HepG2 (cell line): ENCODE data around the gene SH2B2. TPM values are rescaled to one million over a fixed set of nuclear protein-coding genes. Genes with fewer than 3 reads are reported as not detected.

Experiments
- ISX ChIP-seq: sonication (generic); formaldehyde crosslinking; conservative IDR thresholded peaks from 2 replicates; pipeline ENCODE4 v1.5.0; 2020; ENCODE audit warnings: missing genetic modification reagents
- KAT8 ChIP-seq: IDR thresholded peaks from 2 replicates; pipeline ENCODE4 v1.6.1; 2016; ENCODE audit warnings: missing genetic modification reagents, missing compliant biosample characterization
- MXI1 ChIP-seq: IDR thresholded peaks from 3 replicates; pipeline ENCODE4 v1.6.1; 2012; ENCODE audit warnings: low read depth, low read length, inconsistent platforms, borderline replicate concordance
- NFRKB ChIP-seq: fragments of 450-650 bp; IDR thresholded peaks from 2 replicates; pipeline ENCODE4 v1.6.1; 2017
- TARDBP ChIP-seq: sonication (generic); formaldehyde crosslinking; IDR thresholded peaks from 2 replicates; pipeline ENCODE4 v1.8.0; 2022; ENCODE audit warnings: mild to moderate bottlenecking, missing genetic modification reagents
- TBL1XR1 ChIP-seq: fragments of 150-350 bp; IDR thresholded peaks from 2 replicates; pipeline ENCODE4 v1.6.1; 2014; ENCODE audit warnings: borderline replicate concordance, low read length; ENCODE audit not compliant: partially characterized antibody
- TOE1 ChIP-seq: sonication (generic); formaldehyde crosslinking; IDR thresholded peaks from 2 replicates; pipeline ENCODE4 v1.4.0; 2020; ENCODE audit warnings: mild to moderate bottlenecking, missing genetic modification reagents
- U2AF2 ChIP-seq: fragments of 200-400 bp; formaldehyde crosslinking; IDR thresholded peaks from 2 replicates; pipeline ENCODE4 v1.6.1; 2017; ENCODE audit warnings: low read depth, mild to moderate bottlenecking, low read length
- ZBTB7B ChIP-seq: sonication (generic); formaldehyde crosslinking; IDR thresholded peaks from 2 replicates; pipeline ENCODE4 v1.4.0; 2020; ENCODE audit warnings: missing genetic modification reagents
- ZNF205 ChIP-seq: IDR thresholded peaks from 2 replicates; pipeline ENCODE4 v1.6.1; 2018; ENCODE audit warnings: missing biosample characterization, missing genetic modification reagents
- ZNF225 ChIP-seq: sonication (generic); formaldehyde crosslinking; IDR thresholded peaks from 2 replicates; pipeline ENCODE4 v1.4.0; 2020; ENCODE audit warnings: mild to moderate bottlenecking, missing genetic modification reagents
- ZNF230 ChIP-seq: sonication (generic); formaldehyde crosslinking; IDR thresholded peaks from 2 replicates; pipeline ENCODE4 v1.4.0; 2020; ENCODE audit warnings: mild to moderate bottlenecking, missing genetic modification reagents
- ZNF292 ChIP-seq: sonication (generic); formaldehyde crosslinking; IDR thresholded peaks from 2 replicates; pipeline ENCODE4 v1.8.1; 2022; ENCODE audit warnings: mild to moderate bottlenecking, low read depth, missing genetic modification reagents, borderline replicate concordance
- ZNF367 ChIP-seq: sonication (generic); formaldehyde crosslinking; IDR thresholded peaks from 2 replicates; pipeline ENCODE4 v1.4.0; 2020; ENCODE audit warnings: missing genetic modification reagents, borderline replicate concordance
- ZNF441 ChIP-seq: sonication (generic); formaldehyde crosslinking; IDR thresholded peaks from 2 replicates; pipeline ENCODE4 v1.7.0; 2021; ENCODE audit warnings: missing genetic modification reagents, borderline replicate concordance
- ZNF569 ChIP-seq: sonication (generic); formaldehyde crosslinking; IDR thresholded peaks from 2 replicates; pipeline ENCODE4 v1.5.0; 2020; ENCODE audit warnings: mild to moderate bottlenecking, missing genetic modification reagents, moderate library complexity, borderline replicate concordance
- polyA plus RNA-seq, 8 experiments: library from polyadenylated mRNA; depleted of rRNA in 3 of 8; stranded (reverse) in 7 of 8; unstranded in 1 of 8; fragments of >200 nt; fragmentation: Illumina TruSeq in 4 of 8; extraction: Trizol in 4 of 8; gene quantifications; 2 replicates each; pipeline versions ENCODE4 v1.2.1 to v1.2.3, GENCODE V29; 2011 to 2016; ENCODE audit warnings: low read depth in 4 of 8, missing spikeins in 1 of 8, mixed read lengths in 1 of 8; ENCODE audit not compliant: insufficient read depth in 1 of 8
- total RNA-seq, 5 experiments: library from RNA; depleted of rRNA; stranded (reverse); fragments of >200 nt; fragmentation: Illumina TruSeq; extraction: Trizol; gene quantifications; 2 replicates each; pipeline ENCODE4 v1.2.3, GENCODE V29; 2016; ENCODE audit warnings: low read depth in 1 of 5
- TF ChIP-seq, protein P1 (sequence below): fragments of 450-650 bp; IDR thresholded peaks from 2 replicates; pipeline ENCODE4 v1.6.1; 2017
- TF ChIP-seq, protein P2 (sequence below): sonication (generic); formaldehyde crosslinking; IDR thresholded peaks from 2 replicates; pipeline ENCODE4 v1.4.0; 2020; ENCODE audit warnings: missing genetic modification reagents
- TF ChIP-seq, protein P3 (sequence below): IDR thresholded peaks from 2 replicates; pipeline ENCODE4 v1.6.1; 2016; ENCODE audit warnings: missing genetic modification reagents, missing compliant biosample characterization
- TF ChIP-seq, protein P4 (sequence below): sonication (generic); formaldehyde crosslinking; IDR thresholded peaks from 2 replicates; pipeline ENCODE4 v1.5.0; 2020; ENCODE audit warnings: missing genetic modification reagents, mild to moderate bottlenecking, borderline replicate concordance
- TF ChIP-seq, protein P5 (sequence below): sonication (generic); formaldehyde crosslinking; IDR thresholded peaks from 2 replicates; pipeline ENCODE4 v1.8.1; 2022; ENCODE audit warnings: low read depth, mild to moderate bottlenecking, missing genetic modification reagents

The SH2B2 gene
- total and polyA plus RNA-seq, 2 of the 13 experiments (the other 11 are each of a cell fraction or from before 2014, with no cell fraction given): 0.46 to 1.3 TPM

DNA sequence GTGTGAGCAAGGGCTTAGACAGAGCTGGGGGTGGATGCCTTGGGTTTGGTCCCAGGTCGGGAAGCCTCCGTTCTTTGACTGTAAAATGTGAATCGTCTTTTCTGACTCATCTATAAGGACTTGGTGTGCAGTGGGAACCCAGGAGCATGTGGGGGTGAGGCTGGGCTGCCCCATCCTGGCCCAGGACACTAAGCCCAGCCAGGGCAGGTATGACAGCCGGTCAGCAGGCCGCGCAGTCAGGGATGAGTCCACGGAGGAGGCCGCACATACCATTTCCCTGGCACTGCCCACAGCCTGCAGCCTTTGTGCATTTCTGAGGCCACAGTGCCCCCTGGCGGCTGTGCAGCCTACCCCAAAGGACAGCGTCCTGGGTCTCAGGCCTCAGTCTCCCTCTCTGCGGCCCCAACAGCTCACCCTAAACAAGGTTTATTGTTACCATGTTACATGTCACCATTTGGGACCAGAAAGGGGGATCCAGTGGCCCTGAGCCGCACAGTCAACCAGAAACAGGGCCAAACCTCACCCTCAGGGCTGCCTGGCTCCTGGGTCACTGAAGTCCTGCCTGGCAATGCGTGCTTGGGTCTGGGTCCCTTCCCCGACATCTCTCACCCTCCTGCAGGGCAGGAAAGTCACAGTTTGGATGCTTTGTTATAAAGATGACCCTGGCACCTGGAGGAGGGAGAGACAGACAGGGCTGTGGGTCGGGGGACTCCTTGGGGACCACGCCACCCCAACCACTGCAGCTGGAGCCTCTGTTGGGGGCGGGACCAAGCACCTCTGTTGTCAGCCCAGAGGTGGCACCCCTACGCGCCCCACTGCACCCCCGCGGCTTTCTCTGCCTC is 14.4 kb upstream of the SH2B2 start (continued):
- TF ChIP-seq ZNF225: no peak; the same call in 1 of the 2 replicates
- no peak for TF ChIP-seq ZBTB7B
- no peak for TF ChIP-seq ZNF569 (CRISPR knock-in tag)
- 0 out of 2 replicates have a peak, but pooled peaks have one; percentile 16 for TF ChIP-seq ZNF292 (CRISPR knock-in tag)
- peak; percentile 39; the same call in 1 of the 2 replicates for TF ChIP-seq TARDBP (CRISPR knock-in tag)
- TF ChIP-seq, protein P1, sequence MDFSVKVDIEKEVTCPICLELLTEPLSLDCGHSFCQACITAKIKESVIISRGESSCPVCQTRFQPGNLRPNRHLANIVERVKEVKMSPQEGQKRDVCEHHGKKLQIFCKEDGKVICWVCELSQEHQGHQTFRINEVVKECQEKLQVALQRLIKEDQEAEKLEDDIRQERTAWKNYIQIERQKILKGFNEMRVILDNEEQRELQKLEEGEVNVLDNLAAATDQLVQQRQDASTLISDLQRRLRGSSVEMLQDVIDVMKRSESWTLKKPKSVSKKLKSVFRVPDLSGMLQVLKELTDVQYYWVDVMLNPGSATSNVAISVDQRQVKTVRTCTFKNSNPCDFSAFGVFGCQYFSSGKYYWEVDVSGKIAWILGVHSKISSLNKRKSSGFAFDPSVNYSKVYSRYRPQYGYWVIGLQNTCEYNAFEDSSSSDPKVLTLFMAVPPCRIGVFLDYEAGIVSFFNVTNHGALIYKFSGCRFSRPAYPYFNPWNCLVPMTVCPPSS: no peak
- TF ChIP-seq U2AF2: no peak
- no peak for TF ChIP-seq KAT8 (CRISPR knock-in tag)
- TF ChIP-seq TOE1 (CRISPR knock-in tag): no peak
- TF ChIP-seq, protein P2, sequence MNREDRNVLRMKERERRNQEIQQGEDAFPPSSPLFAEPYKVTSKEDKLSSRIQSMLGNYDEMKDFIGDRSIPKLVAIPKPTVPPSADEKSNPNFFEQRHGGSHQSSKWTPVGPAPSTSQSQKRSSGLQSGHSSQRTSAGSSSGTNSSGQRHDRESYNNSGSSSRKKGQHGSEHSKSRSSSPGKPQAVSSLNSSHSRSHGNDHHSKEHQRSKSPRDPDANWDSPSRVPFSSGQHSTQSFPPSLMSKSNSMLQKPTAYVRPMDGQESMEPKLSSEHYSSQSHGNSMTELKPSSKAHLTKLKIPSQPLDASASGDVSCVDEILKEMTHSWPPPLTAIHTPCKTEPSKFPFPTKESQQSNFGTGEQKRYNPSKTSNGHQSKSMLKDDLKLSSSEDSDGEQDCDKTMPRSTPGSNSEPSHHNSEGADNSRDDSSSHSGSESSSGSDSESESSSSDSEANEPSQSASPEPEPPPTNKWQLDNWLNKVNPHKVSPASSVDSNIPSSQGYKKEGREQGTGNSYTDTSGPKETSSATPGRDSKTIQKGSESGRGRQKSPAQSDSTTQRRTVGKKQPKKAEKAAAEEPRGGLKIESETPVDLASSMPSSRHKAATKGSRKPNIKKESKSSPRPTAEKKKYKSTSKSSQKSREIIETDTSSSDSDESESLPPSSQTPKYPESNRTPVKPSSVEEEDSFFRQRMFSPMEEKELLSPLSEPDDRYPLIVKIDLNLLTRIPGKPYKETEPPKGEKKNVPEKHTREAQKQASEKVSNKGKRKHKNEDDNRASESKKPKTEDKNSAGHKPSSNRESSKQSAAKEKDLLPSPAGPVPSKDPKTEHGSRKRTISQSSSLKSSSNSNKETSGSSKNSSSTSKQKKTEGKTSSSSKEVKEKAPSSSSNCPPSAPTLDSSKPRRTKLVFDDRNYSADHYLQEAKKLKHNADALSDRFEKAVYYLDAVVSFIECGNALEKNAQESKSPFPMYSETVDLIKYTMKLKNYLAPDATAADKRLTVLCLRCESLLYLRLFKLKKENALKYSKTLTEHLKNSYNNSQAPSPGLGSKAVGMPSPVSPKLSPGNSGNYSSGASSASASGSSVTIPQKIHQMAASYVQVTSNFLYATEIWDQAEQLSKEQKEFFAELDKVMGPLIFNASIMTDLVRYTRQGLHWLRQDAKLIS: no peak
- TF ChIP-seq ZNF205 (CRISPR knock-in tag): 0 out of 2 replicates have a peak, but pooled peaks have one; percentile 39
- no peak for TF ChIP-seq ZNF441 (CRISPR knock-in tag)
- no peak for TF ChIP-seq ISX (CRISPR knock-in tag)
- TF ChIP-seq ZNF367 (CRISPR knock-in tag): no peak
- TF ChIP-seq, protein P3, sequence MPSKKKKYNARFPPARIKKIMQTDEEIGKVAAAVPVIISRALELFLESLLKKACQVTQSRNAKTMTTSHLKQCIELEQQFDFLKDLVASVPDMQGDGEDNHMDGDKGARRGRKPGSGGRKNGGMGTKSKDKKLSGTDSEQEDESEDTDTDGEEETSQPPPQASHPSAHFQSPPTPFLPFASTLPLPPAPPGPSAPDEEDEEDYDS: no peak
- TF ChIP-seq NFRKB: no peak
- TF ChIP-seq, protein P4, sequence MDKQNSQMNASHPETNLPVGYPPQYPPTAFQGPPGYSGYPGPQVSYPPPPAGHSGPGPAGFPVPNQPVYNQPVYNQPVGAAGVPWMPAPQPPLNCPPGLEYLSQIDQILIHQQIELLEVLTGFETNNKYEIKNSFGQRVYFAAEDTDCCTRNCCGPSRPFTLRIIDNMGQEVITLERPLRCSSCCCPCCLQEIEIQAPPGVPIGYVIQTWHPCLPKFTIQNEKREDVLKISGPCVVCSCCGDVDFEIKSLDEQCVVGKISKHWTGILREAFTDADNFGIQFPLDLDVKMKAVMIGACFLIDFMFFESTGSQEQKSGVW (CRISPR knock-in tag): no peak
- TF ChIP-seq, protein P5, sequence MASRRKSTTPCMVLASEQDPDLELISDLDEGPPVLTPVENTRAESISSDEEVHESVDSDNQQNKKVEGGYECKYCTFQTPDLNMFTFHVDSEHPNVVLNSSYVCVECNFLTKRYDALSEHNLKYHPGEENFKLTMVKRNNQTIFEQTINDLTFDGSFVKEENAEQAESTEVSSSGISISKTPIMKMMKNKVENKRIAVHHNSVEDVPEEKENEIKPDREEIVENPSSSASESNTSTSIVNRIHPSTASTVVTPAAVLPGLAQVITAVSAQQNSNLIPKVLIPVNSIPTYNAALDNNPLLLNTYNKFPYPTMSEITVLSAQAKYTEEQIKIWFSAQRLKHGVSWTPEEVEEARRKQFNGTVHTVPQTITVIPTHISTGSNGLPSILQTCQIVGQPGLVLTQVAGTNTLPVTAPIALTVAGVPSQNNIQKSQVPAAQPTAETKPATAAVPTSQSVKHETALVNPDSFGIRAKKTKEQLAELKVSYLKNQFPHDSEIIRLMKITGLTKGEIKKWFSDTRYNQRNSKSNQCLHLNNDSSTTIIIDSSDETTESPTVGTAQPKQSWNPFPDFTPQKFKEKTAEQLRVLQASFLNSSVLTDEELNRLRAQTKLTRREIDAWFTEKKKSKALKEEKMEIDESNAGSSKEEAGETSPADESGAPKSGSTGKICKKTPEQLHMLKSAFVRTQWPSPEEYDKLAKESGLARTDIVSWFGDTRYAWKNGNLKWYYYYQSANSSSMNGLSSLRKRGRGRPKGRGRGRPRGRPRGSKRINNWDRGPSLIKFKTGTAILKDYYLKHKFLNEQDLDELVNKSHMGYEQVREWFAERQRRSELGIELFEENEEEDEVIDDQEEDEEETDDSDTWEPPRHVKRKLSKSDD (CRISPR knock-in tag): no peak
- 0 out of 3 replicates have a peak, but pooled peaks have one; percentile 17 for TF ChIP-seq MXI1
- TF ChIP-seq ZNF230 (CRISPR knock-in tag): no peak
- no peak for TF ChIP-seq TBL1XR1
